SK-N-MC (cell line): ENCODE data around the gene SMIM13.

Experiments used
- EZH2 ChIP-seq: fragments of 200-600 bp; sonication (generic); IDR thresholded peaks from one replicate; pipeline ENCODE4 v1.6.1; 2017; ENCODE audit warnings: antibody characterized with exemption
- POLR2AphosphoS5 ChIP-seq: IDR thresholded peaks from 2 replicates; pipeline ENCODE4 v1.6.1; 2012; ENCODE audit warnings: mild to moderate bottlenecking, low read depth, low read length, borderline replicate concordance

DNA sequence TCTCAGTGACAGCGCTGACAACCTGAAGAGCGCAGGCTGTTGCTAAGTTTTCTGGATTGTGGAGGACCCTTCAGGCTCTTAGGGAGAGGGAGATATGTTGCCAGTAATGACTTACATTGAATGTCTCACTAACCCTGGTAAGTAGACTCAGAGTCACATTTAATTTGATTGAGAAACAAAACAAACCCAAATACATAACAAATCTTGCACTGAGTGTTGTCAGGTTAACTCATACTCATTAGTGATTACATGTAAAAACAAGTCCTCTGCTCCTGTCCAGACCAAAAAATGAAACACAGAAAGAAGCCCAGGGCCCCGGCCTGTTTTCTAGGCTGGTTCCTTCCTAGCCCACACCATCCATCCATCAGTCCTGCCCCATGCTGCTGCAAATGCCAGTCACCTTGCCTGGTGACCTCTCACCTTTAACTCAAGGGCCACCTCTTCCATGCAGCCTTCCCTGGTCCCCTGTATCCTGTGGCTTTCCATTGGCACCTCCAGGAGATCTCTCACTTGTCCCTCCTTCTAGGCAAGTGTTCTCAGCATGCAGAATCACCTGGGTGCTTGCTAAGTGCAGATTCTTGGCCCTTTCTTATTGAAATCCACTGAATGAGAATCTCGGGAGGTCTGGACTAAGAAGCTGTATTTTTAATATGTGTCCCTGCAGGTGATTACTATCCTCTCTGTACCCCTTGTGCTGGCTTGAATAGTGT lies 52.6 kb downstream of the SMIM13 start:
- no peak for TF ChIP-seq EZH2
- no peak for TF ChIP-seq POLR2AphosphoS5
